Ishikawa (cell line): ENCODE measurements around the gene ALDH2.

Experiments
- CEBPB ChIP-seq: IDR thresholded peaks from 2 replicates; pipeline ENCODE4 v1.6.1; 2012
- CREB1 ChIP-seq: IDR thresholded peaks from 2 replicates; pipeline ENCODE4 v1.6.1; 2012; ENCODE audit warnings: low read depth
- EGR1 ChIP-seq: IDR thresholded peaks from 2 replicates; pipeline ENCODE4 v1.6.1; 2012
- MAX ChIP-seq: IDR thresholded peaks from 2 replicates; pipeline ENCODE4 v1.6.1; 2012
- REST ChIP-seq: IDR thresholded peaks from 2 replicates; pipeline ENCODE4 v1.6.1; 2012; ENCODE audit warnings: low read depth, mild to moderate bottlenecking
- TAF1 ChIP-seq: IDR thresholded peaks from 2 replicates; pipeline ENCODE4 v1.6.1; 2012; ENCODE audit warnings: low read depth, mild to moderate bottlenecking
- TCF12 ChIP-seq: IDR thresholded peaks from 2 replicates; pipeline ENCODE4 v1.6.1; 2012; ENCODE audit warnings: low read depth
- TEAD4 ChIP-seq: IDR thresholded peaks from 2 replicates; pipeline ENCODE4 v1.6.1; 2012

- TF ChIP-seq REST (no peak), CREB1 (no peak), TAF1 (no peak), TCF12 (no peak), MAX (no peak), CEBPB (no peak), TEAD4 (no peak), EGR1 (no peak)
These were observed 13.9 kb downstream of the ALDH2 start for GRCh38 chr12:111780615-111781014.
